Measurements from ENCODE around the gene ADAM11. TPM values are rescaled to one million over a fixed set of nuclear protein-coding genes. Genes with fewer than 3 reads are reported as not detected.
A peak's percentile ranks its signal among the peaks of the same experiment; 100 is the strongest.

Gene ADAM11
- total and polyA plus RNA-seq, 2 of the 13 experiments (the other 11 are each of a cell fraction or from before 2014, with no cell fraction given) = 0.38 to 0.91 TPM

GRCh38 chr17:44775136-44775837 lies 16.5 kb downstream of the ADAM11 start (continued):
- TF ChIP-seq CSRNP2 (CRISPR knock-in tag; conservative IDR thresholded peaks at IDR 0.05; ENCODE audit: low read depth) (no peak), STAG1 (CRISPR knock-in tag; IDR thresholded peaks at IDR 0.05) (no peak), SMARCC2 (IDR thresholded peaks at IDR 0.05) (no peak), PPARG (CRISPR knock-in tag; conservative IDR thresholded peaks at IDR 0.05) (no peak), ZNF629 (CRISPR knock-in tag; conservative IDR thresholded peaks at IDR 0.05) (no peak), KLF15 (CRISPR knock-in tag; IDR thresholded peaks at IDR 0.05; ENCODE audit: borderline replicate concordance) (peak; percentile 67), MLX (CRISPR knock-in tag; IDR thresholded peaks at IDR 0.05) (no peak), ZNF619 (CRISPR knock-in tag; IDR thresholded peaks at IDR 0.05) (no peak), ZNF792 (CRISPR knock-in tag; IDR thresholded peaks at IDR 0.05) (no peak), FOXP4 (CRISPR knock-in tag; IDR thresholded peaks at IDR 0.05) (no peak), MTERF4 (CRISPR knock-in tag; IDR thresholded peaks at IDR 0.05) (0 out of 2 replicates have a peak, but pooled peaks have one; percentile 51), KDM6A (CRISPR knock-in tag; IDR thresholded peaks at IDR 0.05; ENCODE audit: low read depth) (no peak), HOXD1 (CRISPR knock-in tag; IDR thresholded peaks at IDR 0.05) (0 out of 2 replicates have a peak, but pooled peaks have one; percentile 56), KAT8 (CRISPR knock-in tag; IDR thresholded peaks at IDR 0.05) (peak; percentile 8; the same call in 1 of the 2 replicates), TCF7 (IDR thresholded peaks at IDR 0.05; ENCODE audit: low read depth) (no peak), ZBTB2 (CRISPR knock-in tag; IDR thresholded peaks at IDR 0.05; ENCODE audit: low read depth) (peak; percentile 40; the same call in 1 of the 2 replicates), ZNF761 (CRISPR knock-in tag; conservative IDR thresholded peaks at IDR 0.05) (0 out of 2 replicates have a peak, but pooled peaks have one; percentile 53), RFXANK (CRISPR knock-in tag; IDR thresholded peaks at IDR 0.05) (no peak), HNF1B (CRISPR knock-in tag; IDR thresholded peaks at IDR 0.05) (no peak), ZBTB39 (CRISPR knock-in tag; IDR thresholded peaks at IDR 0.05) (no peak)
